ENCODE results near the gene RAPGEF4. TPM values are rescaled to one million over a fixed set of nuclear protein-coding genes. Genes with fewer than 3 reads are reported as not detected.
A peak's percentile ranks its signal among the peaks of the same experiment; 100 is the strongest.

RAPGEF4 gene
- total RNA-seq, 1 experiment from 2014 or later: 0.98 TPM

DNA sequence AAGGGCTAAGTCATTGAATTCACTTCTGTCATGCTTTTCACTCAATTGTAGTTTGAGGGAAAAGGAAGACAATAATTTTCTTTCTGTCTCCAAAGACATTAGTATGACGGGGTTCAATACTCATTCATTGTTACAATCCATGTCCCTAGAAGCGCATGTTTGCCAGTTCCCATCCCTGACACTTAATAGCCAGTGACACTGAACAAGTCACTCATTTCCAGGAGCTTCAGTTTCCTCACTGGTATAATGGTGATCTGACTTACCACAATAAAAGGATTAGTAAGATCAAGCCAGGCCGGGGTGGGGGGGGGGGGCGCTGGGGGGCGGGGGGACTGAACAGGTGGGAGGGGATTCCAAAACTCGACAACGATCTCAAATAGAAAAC, 195.2 kb downstream of the RAPGEF4 start:
- ChIA-PET CTCF (interaction anchor here (1.0 to 3.2 kb wide), 4 partner anchors 10 to 125 kb away, joined by 3 to 24 read pairs (median 6); no protein-coding TSS in a partner anchor), POLR2A (no interaction called here)
- Mint-ChIP-seq H3K4me1 (ENCODE audit: low read depth, unreplicated experiment) (peaks cover 7% of the 10 kb centered on the region), H3K27me3 (ENCODE audit: insufficient read depth, unreplicated experiment) (peaks cover 3% of the 10 kb centered on the region), H3K27ac (ENCODE audit: unreplicated experiment) (no peak overlapping the region), H3K9me3 (ENCODE audit: unreplicated experiment) (no peaks in the 10 kb centered on the region), H3K4me3 (ENCODE audit: unreplicated experiment) (no peak overlapping the region), H3K36me3 (ENCODE audit: insufficient read depth, unreplicated experiment) (no peaks in the 10 kb centered on the region)
- Histone ChIP-seq H3K36me3 (ENCODE audit: control insufficient read depth, insufficient read depth, low read length) (no peaks in the 10 kb centered on the region), H3K27me3 (replicated peaks; ENCODE audit: control insufficient read depth, insufficient read depth, low read length) (no peaks in the 10 kb centered on the region), H3K4me3 (ENCODE audit: low read depth, low read length) (no peak overlapping the region), H3K9me3 (no peaks in the 10 kb centered on the region), H3K4me1 (peaks cover 8% of the 10 kb centered on the region)
- no TSS peak for BruUV-seq (replicated peaks)
- TF ChIP-seq CTCF (IDR thresholded peaks at IDR 0.05; ENCODE audit: insufficient read depth in 1 of 2, low read depth in 1 of 2, low read length in 1 of 2, severe bottlenecking in 1 of 2, unreplicated experiment in 1 of 2): no peak
- DNase-seq: no peak
- intact Hi-C loops (cut with micrococcal nuclease; ENCODE audit: unreplicated experiment): no loop called here

DNA sequence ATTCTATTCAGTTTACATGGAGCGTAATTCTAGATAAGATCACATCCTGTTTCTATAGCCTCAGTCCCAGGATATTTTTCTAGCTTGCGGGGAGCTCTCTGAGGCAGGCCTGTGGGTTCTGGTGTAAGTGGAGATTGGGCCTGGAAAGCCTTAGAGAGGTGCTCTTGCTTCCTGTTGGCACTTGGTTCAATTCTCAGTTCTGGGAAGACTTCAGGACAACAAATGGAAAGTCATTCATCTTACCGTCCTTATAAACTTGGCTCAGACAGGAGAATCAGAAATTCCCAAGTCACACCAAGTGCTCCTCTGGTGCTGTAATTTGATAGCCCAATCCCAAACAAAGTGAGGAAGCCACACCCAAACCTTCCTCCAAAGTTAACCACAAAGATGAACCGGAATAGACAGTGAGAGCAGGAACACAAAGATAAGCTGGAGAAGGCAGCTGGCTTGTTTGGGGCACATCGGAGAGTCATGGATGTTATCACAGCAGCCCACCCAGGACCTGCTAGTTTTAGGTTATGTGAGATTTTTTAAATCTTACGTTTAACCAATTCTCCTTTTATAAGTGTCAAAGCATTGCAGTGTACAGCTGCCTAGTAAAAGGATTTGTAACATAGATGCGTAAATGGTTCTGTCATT, 195.7 kb downstream of the RAPGEF4 start:
- Mint-ChIP-seq H3K4me1 (ENCODE audit: low read depth, unreplicated experiment) (peaks cover 7% of the 10 kb centered on the region), H3K27ac (ENCODE audit: unreplicated experiment) (no peak overlapping the region), H3K9me3 (ENCODE audit: unreplicated experiment) (no peaks in the 10 kb centered on the region), H3K27me3 (ENCODE audit: insufficient read depth, unreplicated experiment) (peaks cover 3% of the 10 kb centered on the region), H3K4me3 (ENCODE audit: unreplicated experiment) (no peak overlapping the region), H3K36me3 (ENCODE audit: insufficient read depth, unreplicated experiment) (no peaks in the 10 kb centered on the region)
- BruUV-seq (replicated peaks): no TSS peak
- ChIA-PET CTCF (interaction anchor here (0.6 to 3.2 kb wide), 6 partner anchors 11 to 376 kb away, joined by 3 to 24 read pairs (median 4); no protein-coding TSS in a partner anchor), POLR2A (no interaction called here)
- no peak overlapping the region for H3K4me3 ChIP-seq (ENCODE audit: low read depth, low read length)
- H3K27me3 ChIP-seq (replicated peaks; ENCODE audit: control insufficient read depth, insufficient read depth, low read length): no peaks in the 10 kb centered on the region
- H3K36me3 ChIP-seq (ENCODE audit: control insufficient read depth, insufficient read depth, low read length): no peaks in the 10 kb centered on the region
- intact Hi-C loops (cut with micrococcal nuclease; ENCODE audit: unreplicated experiment): no loop called here
- TF ChIP-seq CTCF (IDR thresholded peaks at IDR 0.05; ENCODE audit: insufficient read depth in 1 of 2, low read depth in 1 of 2, low read length in 1 of 2, severe bottlenecking in 1 of 2, unreplicated experiment in 1 of 2): no peak
- DNase-seq: no peak
- H3K9me3 ChIP-seq: no peaks in the 10 kb centered on the region
- H3K4me1 ChIP-seq: peaks cover 8% of the 10 kb centered on the region

DNA sequence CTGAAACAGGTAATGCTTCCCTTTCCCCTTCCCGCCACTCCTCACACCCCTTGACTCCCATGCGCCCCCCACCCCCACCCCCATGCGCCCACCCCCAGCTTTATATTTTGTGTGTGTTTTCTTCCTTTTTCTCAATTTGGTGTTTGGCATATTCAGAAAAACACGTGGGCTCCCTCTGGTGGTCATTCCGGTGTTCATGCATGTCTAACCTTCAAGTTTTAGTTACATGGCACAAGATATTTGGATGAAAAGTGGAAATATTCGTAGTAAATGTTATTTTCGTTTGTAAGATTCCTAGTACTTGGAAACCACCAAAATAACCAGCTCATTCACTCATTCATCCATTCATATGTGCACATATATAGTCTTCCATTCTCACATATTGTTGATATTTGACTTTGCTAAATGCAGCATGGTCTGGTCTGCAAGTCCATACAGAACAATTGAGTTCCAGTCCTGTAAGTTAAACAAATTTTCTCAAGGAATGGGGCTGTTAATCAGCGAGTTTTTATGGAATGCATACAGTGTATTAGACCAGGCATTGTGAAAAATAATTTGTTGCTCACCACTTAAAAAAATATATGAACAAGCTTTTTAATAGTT, 196.4 kb downstream of the RAPGEF4 start:
- ChIA-PET CTCF (interaction anchor here (0.6 to 3.2 kb wide), 6 partner anchors 12 to 375 kb away, joined by 3 to 24 read pairs (median 4); no protein-coding TSS in a partner anchor), POLR2A (no interaction called here)
- Histone ChIP-seq H3K36me3 (ENCODE audit: control insufficient read depth, insufficient read depth, low read length) (no peaks in the 10 kb centered on the region), H3K27me3 (replicated peaks; ENCODE audit: control insufficient read depth, insufficient read depth, low read length) (no peaks in the 10 kb centered on the region), H3K4me3 (ENCODE audit: low read depth, low read length) (no peak overlapping the region), H3K9me3 (no peaks in the 10 kb centered on the region), H3K4me1 (peaks cover 8% of the 10 kb centered on the region)
- intact Hi-C loops (cut with micrococcal nuclease; ENCODE audit: unreplicated experiment): loop anchor here (1.0 kb wide), 2 partner anchors 68 to 126 kb away; no protein-coding TSS in a partner anchor
- H3K27ac Mint-ChIP-seq (ENCODE audit: unreplicated experiment): no peak overlapping the region
- H3K27me3 Mint-ChIP-seq (ENCODE audit: insufficient read depth, unreplicated experiment): peaks cover 3% of the 10 kb centered on the region
- no TSS peak for BruUV-seq (replicated peaks)
- H3K36me3 Mint-ChIP-seq (ENCODE audit: insufficient read depth, unreplicated experiment): no peaks in the 10 kb centered on the region
- no peak overlapping the region for H3K4me3 Mint-ChIP-seq (ENCODE audit: unreplicated experiment)
- peak; percentile 55 to 83 for TF ChIP-seq CTCF (IDR thresholded peaks at IDR 0.05; ENCODE audit: insufficient read depth in 1 of 2, low read depth in 1 of 2, low read length in 1 of 2, severe bottlenecking in 1 of 2, unreplicated experiment in 1 of 2)
- DNase-seq: peak; percentile 53 to 67
- H3K4me1 Mint-ChIP-seq (ENCODE audit: low read depth, unreplicated experiment): peaks cover 7% of the 10 kb centered on the region
- H3K9me3 Mint-ChIP-seq (ENCODE audit: unreplicated experiment): no peaks in the 10 kb centered on the region
